Mononuclear cell (primary cell): ENCODE results near the gene EDIL3. TPM values are rescaled to one million over a fixed set of nuclear protein-coding genes. Genes with fewer than 3 reads are reported as not detected.
"Not testable (repeated sequence)": the region's sequence is repeated elsewhere in the genome, so short reads cannot be mapped to it uniquely, and the experiment has no call there.

ENCODE experiments used
- H3K27me3 ChIP-seq: 2 replicates; pipeline ENCODE4 v1.6.0; 2011; ENCODE audit warnings: low read length, control low read depth; ENCODE audit not compliant: insufficient read depth
- H3K4me1 ChIP-seq: 2 replicates; pipeline ENCODE4 v1.5.1; 2011; ENCODE audit warnings: mild to moderate bottlenecking, low read length, control low read depth; ENCODE audit not compliant: insufficient read depth
- H3K4me3 ChIP-seq: 2 replicates; pipeline ENCODE4 v1.5.1; 2011; ENCODE audit warnings: mild to moderate bottlenecking, low read length, moderate library complexity
- H3K9me3 ChIP-seq: 2 replicates; pipeline ENCODE4 v1.5.1; 2011; ENCODE audit warnings: low read depth, mild to moderate bottlenecking, control low read depth, low read length
- total RNA-seq: library from RNA; depleted of rRNA; stranded (reverse); fragments of >200 nt; gene quantifications from one replicate; pipeline ENCODE4 v1.2.3, GENCODE V29; 2012

EDIL3 gene
- total RNA-seq, 1 donor: 0.10 TPM

GRCh38 chr5:84297641-84298040, 87.0 kb downstream of the EDIL3 start:
- not testable (repeated sequence) for H3K4me1 ChIP-seq, H3K4me3 ChIP-seq, H3K27me3 ChIP-seq, H3K9me3 ChIP-seq

GRCh38 chr5:84292788-84293653, 91.7 kb downstream of the EDIL3 start:
- Histone ChIP-seq H3K9me3 (no peaks in the 10 kb centered on the region), H3K4me3 (no peak overlapping the region)

GRCh38 chr5:84292000-84292642, 92.6 kb downstream of the EDIL3 start:
- Histone ChIP-seq H3K4me1 (peaks cover 9% of the 10 kb centered on the region), H3K9me3 (no peaks in the 10 kb centered on the region), H3K4me3 (no peak overlapping the region), H3K27me3 (no peaks in the 10 kb centered on the region)

More at GRCh38 chr5:84292788-84293653, 91.7 kb downstream of the EDIL3 start:
- H3K4me1 ChIP-seq: peaks cover 5% of the 10 kb centered on the region
- no peaks in the 10 kb centered on the region for H3K27me3 ChIP-seq

GRCh38 chr5:84290673-84291072, 94.0 kb downstream of the EDIL3 start:
- Histone ChIP-seq H3K4me1 (peaks cover 9% of the 10 kb centered on the region), H3K9me3 (no peaks in the 10 kb centered on the region), H3K4me3 (no peak overlapping the region), H3K27me3 (no peaks in the 10 kb centered on the region)

GRCh38 chr5:84290161-84290560, 94.5 kb downstream of the EDIL3 start:
- Histone ChIP-seq H3K27me3 (no peaks in the 10 kb centered on the region), H3K9me3 (no peaks in the 10 kb centered on the region), H3K4me3 (no peak overlapping the region), H3K4me1 (peaks cover 9% of the 10 kb centered on the region)

GRCh38 chr5:84287951-84288350, 96.7 kb downstream of the EDIL3 start:
- Histone ChIP-seq H3K4me1 (peaks cover 9% of the 10 kb centered on the region), H3K4me3 (no peak overlapping the region), H3K9me3 (no peaks in the 10 kb centered on the region), H3K27me3 (no peaks in the 10 kb centered on the region)

- H3K27me3 ChIP-seq: no peaks in the 10 kb centered on the region
- peaks cover 9% of the 10 kb centered on the region for H3K4me1 ChIP-seq
- no peak overlapping the region for H3K4me3 ChIP-seq
- no peaks in the 10 kb centered on the region for H3K9me3 ChIP-seq
Measured at GRCh38 chr5:84286662-84287061, 98.0 kb downstream of the EDIL3 start.

- Histone ChIP-seq H3K4me1 (peaks cover 9% of the 10 kb centered on the region), H3K27me3 (no peaks in the 10 kb centered on the region), H3K4me3 (no peak overlapping the region), H3K9me3 (no peaks in the 10 kb centered on the region)
Measured at GRCh38 chr5:84285641-84286637, 98.7 kb downstream of the EDIL3 start.

- no peaks in the 10 kb centered on the region for H3K4me1 ChIP-seq
- no peaks in the 10 kb centered on the region for H3K27me3 ChIP-seq
- no peaks in the 10 kb centered on the region for H3K9me3 ChIP-seq
- H3K4me3 ChIP-seq: no peak overlapping the region
Measured at GRCh38 chr5:84281383-84281782, 103.3 kb downstream of the EDIL3 start.

- no peaks in the 10 kb centered on the region for H3K27me3 ChIP-seq
- H3K4me3 ChIP-seq: no peak overlapping the region
- no peaks in the 10 kb centered on the region for H3K4me1 ChIP-seq
- no peaks in the 10 kb centered on the region for H3K9me3 ChIP-seq
Measured at GRCh38 chr5:84279234-84279633, 105.4 kb downstream of the EDIL3 start.

- no peaks in the 10 kb centered on the region for H3K9me3 ChIP-seq
- no peaks in the 10 kb centered on the region for H3K27me3 ChIP-seq
- H3K4me3 ChIP-seq: no peak overlapping the region
- H3K4me1 ChIP-seq: no peaks in the 10 kb centered on the region
Measured at GRCh38 chr5:84275609-84276008, 109.1 kb downstream of the EDIL3 start.

GRCh38 chr5:84274585-84275468, 109.9 kb downstream of the EDIL3 start:
- no peaks in the 10 kb centered on the region for H3K4me1 ChIP-seq
- no peak overlapping the region for H3K4me3 ChIP-seq
- H3K27me3 ChIP-seq: no peaks in the 10 kb centered on the region
- H3K9me3 ChIP-seq: no peaks in the 10 kb centered on the region

GRCh38 chr5:84273517-84273883, 111.2 kb downstream of the EDIL3 start:
- Histone ChIP-seq H3K9me3 (no peaks in the 10 kb centered on the region), H3K27me3 (no peaks in the 10 kb centered on the region), H3K4me1 (no peaks in the 10 kb centered on the region)

More at GRCh38 chr5:84273517-84273883, 111.2 kb downstream of the EDIL3 start:
- no peak overlapping the region for H3K4me3 ChIP-seq
